ENCODE data around the gene CD44.

The CD44 gene

GRCh38 chr11:35177370-35177769 is 38.4 kb downstream of the CD44 start:
- no peak for DNase-seq (ENCODE audit: low read depth)

- DNase-seq (ENCODE audit: low read depth) = no peak
Measured at GRCh38 chr11:35178067-35178805, 39.3 kb downstream of the CD44 start.

GRCh38 chr11:35178873-35179272 is 39.9 kb downstream of the CD44 start:
- peak; percentile 38 for DNase-seq (ENCODE audit: low read depth)

GRCh38 chr11:35179466-35180135 is 40.6 kb downstream of the CD44 start:
- DNase-seq (ENCODE audit: low read depth) = peak; percentile 61

DNA sequence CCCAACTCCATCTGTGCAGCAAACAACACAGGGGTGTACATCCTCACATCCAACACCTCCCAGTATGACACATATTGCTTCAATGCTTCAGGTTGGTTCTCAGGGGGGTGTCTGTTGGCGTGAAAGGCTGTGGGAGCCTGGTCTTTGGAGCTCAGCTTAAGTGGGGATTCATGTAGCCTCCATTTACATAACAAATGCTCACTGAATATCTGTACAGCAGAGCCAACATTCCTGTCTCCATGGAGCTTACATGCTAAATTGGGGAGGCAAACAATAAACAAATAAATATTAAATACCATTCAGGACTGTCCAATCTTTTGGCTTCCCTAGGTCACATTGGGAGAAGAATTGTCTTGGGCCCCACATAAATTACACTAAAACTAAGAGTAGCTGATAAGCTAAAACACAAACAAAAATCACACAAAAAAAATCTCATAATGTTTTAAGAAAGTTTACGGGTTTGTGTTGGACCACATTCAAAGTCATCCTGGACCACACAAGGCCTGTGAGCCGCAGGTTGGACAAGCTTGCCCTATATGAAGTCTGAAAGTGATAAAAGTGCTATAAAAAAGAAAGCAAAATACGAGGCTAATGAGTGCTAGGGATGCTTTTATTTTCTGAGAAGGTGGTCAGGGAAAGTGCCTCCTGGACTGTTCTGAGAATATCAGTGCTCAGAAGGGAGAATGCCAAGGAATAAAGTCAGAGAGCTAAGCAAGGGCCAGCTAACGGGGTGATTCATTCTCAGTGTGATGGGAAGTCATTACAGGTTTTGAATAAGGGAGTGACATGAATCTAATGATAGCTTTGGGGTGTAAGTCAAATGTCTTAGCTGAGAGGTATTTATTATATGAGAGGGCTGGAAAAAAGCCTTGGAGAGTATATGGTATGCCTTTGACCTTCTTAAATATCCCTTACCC is 41.6 kb downstream of the CD44 start:
- DNase-seq (ENCODE audit: low read depth) = peak; percentile 85

- no peak for DNase-seq (ENCODE audit: low read depth)
Measured at GRCh38 chr11:35182317-35182939, 43.5 kb downstream of the CD44 start.

DNA sequence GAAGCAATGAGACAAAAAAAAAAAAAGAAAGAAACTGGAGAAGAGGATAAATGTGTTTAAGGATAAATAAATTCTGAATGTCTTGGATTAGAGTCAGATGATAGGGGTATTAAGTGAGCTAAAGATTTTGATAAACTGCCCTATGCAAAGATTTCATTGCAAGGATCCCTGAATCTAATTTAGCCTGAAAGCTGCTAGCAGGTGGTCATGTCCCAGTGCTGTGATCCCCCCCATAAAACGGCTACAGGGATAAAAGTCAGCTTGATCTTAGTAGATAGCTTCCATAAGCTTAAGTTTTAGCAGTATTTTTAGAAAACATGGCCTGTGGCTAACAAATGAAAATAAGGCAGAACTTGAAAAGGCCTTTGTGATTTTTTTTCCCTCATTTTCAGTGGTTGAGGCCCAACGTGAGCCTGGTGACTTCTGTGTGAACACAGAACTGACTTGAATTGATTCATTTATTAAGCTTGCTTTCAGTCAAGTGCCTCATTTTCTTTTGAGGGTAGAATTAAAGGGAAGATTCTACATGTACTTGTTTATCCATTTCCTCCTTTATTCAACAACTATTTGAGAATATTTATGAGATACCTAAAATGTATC is 44.5 kb downstream of the CD44 start:
- DNase-seq (ENCODE audit: low read depth) = no peak

DNA sequence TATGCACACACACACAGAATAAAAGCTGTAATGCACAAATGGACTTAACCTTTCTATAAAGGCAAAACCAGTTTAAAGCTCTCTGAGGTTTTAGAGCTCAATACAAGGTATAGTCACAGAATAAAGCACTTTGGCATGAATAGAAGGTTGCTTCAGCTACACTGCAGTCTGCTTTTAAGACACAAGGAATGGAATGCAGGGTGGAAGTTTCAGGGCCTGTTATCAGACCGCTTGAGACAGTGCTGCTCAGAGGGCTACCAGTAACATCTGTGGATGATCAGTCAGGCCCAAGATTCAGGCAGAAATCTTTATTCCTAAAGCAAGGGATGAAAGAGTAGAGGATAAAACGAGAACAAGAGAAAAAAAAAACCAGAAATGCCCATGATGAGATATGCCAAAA is 46.7 kb downstream of the CD44 start:
- DNase-seq (ENCODE audit: low read depth) = peak; percentile 59

GRCh38 chr11:35187996-35188395 is 49.0 kb downstream of the CD44 start:
- no peak for DNase-seq (ENCODE audit: low read depth)

GRCh38 chr11:35190804-35191348 is 51.9 kb downstream of the CD44 start:
- DNase-seq (ENCODE audit: low read depth) = no peak

DNA sequence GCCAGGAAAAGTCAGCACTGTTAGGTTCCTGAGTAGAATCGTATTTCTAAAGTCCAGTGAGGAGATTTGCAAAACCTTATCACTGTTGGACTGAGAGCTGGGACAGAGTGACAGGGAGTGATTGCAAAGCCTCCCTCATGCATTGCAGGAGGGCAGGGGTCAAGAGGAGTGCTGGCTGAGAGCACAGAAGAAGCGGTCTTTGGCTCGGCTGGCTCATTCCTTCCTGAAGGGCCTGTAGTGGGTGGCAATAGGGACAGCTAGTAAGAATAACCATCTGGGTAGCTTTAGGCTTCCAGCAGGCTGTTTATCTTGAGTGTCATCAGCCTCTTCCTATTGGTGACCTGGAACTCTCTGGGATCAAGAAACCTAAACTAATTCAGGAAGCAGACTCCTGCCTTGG is 53.4 kb downstream of the CD44 start:
- DNase-seq (ENCODE audit: low read depth) = peak; percentile 53

DNA sequence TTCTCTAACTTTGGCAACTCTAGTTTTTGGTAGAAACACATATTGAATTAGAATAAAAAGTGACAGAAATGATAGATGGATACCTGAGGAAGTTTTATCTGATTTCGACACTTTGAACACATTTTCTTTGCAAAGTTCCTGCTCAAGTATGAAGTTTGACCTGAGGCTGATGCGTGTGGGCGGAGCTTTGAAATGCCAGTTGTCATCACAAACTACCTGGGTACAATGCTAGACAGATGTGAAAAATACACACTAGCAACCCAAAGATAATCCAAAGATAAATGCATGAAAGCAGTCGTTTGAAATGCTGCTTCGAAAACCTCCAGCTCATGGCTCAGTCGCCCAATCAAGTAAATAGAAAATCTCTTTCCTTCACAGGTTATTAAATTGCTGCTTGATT is 54.8 kb downstream of the CD44 start:
- no peak for DNase-seq (ENCODE audit: low read depth)

- no peak for DNase-seq (ENCODE audit: low read depth)
Measured at GRCh38 chr11:35197292-35197691, 58.3 kb downstream of the CD44 start.

DNA sequence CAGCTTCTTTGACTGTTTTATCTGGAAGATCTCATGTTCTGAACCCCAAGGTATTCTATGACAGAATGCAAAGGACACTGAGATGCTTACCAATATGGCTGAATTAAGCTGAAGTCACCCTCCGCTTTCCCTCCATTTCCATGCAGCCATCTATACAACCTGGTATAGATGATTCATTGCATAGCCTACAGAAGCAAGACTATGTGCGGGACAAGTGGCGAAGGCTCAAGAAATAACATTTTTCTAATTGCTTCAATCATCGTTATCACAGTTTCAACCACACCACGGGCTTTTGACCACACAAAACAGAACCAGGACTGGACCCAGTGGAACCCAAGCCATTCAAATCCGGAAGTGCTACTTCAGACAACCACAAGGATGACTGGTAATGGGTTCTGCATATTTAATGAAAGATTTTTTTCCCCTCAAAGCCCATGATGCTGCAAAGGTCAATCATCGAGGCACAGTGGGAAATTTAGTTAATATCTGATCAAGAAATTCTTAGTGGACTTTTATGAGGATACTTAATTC is 61.9 kb downstream of the CD44 start:
- no peak for DNase-seq (ENCODE audit: low read depth)

GRCh38 chr11:35204614-35205013 is 65.6 kb downstream of the CD44 start:
- DNase-seq (ENCODE audit: low read depth) = no peak

DNA sequence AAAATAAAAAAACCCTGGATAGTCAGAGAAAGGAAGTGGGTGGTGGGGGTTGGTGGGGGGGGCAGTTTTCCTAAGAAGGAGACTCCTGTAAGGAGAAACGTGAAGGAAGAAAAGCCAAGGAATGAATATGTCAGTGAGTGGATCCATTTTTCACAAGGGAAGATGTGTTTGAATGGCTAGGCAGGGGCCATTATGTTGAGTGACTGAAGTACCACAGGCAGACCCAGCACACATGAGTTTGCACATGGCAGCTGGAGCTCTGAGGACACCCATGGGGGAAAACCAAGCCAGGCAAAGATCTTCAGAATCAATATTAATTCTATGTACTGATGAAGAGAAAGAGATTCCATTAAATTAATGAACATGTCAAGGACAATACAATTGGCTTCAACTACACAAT is 67.6 kb downstream of the CD44 start:
- no peak for DNase-seq (ENCODE audit: low read depth)

DNA sequence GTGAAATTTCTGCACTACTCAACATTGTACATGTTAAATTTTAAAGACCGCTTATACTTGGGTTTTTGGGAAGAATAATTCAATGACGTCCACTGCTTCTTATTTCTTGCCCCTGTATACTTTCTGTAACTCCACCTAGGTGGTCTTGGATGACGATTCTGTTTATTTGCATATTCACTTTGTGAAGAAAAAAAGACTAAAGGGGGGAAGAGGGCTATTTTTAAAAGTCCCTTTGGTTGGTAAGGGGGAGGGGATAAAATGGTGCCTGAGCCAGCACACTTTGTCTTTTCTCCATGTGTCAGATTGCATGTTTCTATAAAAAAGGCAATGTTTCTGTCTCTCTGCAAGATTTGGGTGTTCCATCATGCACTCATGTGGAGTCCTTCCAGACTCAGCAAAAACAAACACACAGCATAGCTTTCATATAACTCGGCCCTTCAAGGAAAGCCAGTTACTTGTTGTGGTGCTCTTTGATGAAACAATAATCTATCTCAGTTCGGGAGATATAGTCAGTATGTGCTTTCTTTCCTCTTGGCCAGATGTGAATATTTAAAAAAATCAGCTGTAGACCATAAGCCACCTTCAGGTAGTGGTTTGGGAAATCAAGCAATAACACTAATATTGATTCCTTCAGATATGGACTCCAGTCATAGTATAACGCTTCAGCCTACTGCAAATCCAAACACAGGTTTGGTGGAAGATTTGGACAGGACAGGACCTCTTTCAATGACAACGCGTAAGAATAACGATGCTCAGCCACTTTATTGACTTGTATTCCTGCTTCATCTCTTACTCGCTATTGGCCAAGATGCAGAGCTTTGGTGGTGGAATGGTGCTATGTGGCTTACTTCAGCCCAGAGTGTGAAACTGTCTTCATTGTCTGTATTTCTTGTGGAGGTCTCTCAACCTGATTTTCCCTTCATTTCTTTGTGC is 68.8 kb downstream of the CD44 start:
- DNase-seq (ENCODE audit: low read depth) = no peak

DNA sequence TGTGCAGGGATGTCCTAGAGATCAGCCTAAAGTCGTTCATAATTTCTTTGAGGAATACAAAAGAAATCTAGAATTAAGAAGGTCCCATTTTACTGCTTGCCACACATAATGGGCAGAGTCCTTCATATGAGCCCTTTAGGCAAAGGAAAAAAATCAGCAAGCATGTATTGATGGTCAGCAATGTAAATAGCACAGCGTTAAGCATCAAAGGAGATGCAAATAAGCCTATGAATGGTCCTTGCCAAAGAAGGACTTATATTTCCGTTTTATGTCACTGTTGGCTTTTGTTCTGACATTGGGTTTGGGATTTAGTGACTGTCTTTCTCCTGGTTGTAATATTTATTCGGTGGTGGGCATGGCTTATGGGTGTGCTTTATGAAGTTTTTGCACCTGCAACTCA is 69.8 kb downstream of the CD44 start:
- DNase-seq (ENCODE audit: low read depth) = no peak

- DNase-seq (ENCODE audit: low read depth) = no peak
Measured at GRCh38 chr11:35210876-35211546, 72.0 kb downstream of the CD44 start.

DNA sequence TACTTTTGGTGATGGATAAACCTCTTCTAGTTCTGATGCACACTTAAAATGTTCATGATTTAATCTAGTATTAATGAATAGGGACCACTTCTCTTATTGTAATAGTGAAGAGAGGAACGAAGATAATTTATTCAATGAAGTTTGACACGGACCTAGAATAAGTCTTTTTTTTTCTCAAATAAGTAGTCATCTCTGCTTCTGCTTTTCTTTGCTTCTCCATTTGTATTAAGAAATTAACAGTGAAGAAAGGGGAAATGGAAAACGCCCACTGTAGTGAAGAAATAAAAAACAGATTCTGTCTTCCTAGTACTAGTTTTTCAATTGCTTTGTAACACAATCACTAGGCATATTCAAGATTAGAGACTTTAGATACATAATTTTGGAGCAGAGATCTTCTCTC is 73.0 kb downstream of the CD44 start:
- DNase-seq (ENCODE audit: low read depth) = no peak

All from EH (cell line).